Endothelial cell of umbilical vein (primary cell): Measurements from ENCODE around the gene ZNF516.

ENCODE experiments used
- CTCF ChIP-seq, 2 donors: IDR thresholded peaks; 1 replicate in 1 of 2; 2 replicates in 1 of 2; pipeline ENCODE4 v1.5.1; 2011; ENCODE audit warnings: low read length in 2 of 2, mild to moderate bottlenecking in 2 of 2, moderate library complexity in 2 of 2, control low read depth in 1 of 2, inconsistent platforms in 1 of 2, low read depth in 1 of 2; ENCODE audit not compliant: insufficient read depth in 1 of 2; ENCODE audit errors: extremely low read depth in 1 of 2
- EZH2 ChIP-seq: IDR thresholded peaks from 2 replicates; pipeline ENCODE4 v1.6.1; 2012; ENCODE audit warnings: borderline replicate concordance, low read depth, mild to moderate bottlenecking, moderate library complexity, low read length, inconsistent platforms; ENCODE audit not compliant: severe bottlenecking
- MAX ChIP-seq: IDR thresholded peaks from 2 replicates; pipeline ENCODE4 v1.6.1; 2011; ENCODE audit not compliant: insufficient read depth, insufficient read length
- MYC ChIP-seq: IDR thresholded peaks from one replicate; pipeline ENCODE4 v1.6.1; 2011; ENCODE audit warnings: mild to moderate bottlenecking, low read depth, low read length
- POLR2A ChIP-seq: IDR thresholded peaks from 2 replicates; pipeline ENCODE4 v1.6.1; 2012; ENCODE audit warnings: low read depth, mild to moderate bottlenecking, control low read depth, low read length
- POLR2AphosphoS5 ChIP-seq: IDR thresholded peaks from 2 replicates; pipeline ENCODE4 v1.6.1; 2012; ENCODE audit warnings: low read depth, mild to moderate bottlenecking, control low read depth, low read length, moderate library complexity; ENCODE audit not compliant: insufficient read depth

- TF ChIP-seq CTCF (IDR thresholded peaks at IDR 0.05; ENCODE audit: extremely low read depth in 1 of 2, insufficient read depth in 1 of 2, low read depth in 1 of 2, low read length in 2 of 2) (no peak), POLR2AphosphoS5 (no peak), EZH2 (no peak), POLR2A (no peak), MYC (no peak), MAX (no peak)
Observed at GRCh38 chr18:76365561-76365960, 129.5 kb downstream of the ZNF516 start.
